K562 (cell line): Measurements from ENCODE around the gene PDE6D.

ENCODE experiments used
- CBX2 ChIP-seq: fragments of 200-600 bp; sonication (generic); IDR thresholded peaks from one replicate; pipeline ENCODE4 v1.6.1; 2012; ENCODE audit warnings: mild to moderate bottlenecking, low read length, inconsistent platforms; ENCODE audit not compliant: insufficient read depth, poor library complexity, severe bottlenecking
- CHD2 ChIP-seq: IDR thresholded peaks from 2 replicates; pipeline ENCODE4 v1.6.1; 2011; ENCODE audit warnings: low read depth, low read length
- CTCF ChIP-seq, 3 experiments: IDR thresholded peaks in 2 of 3; conservative IDR thresholded peaks in 1 of 3; 2 replicates each; pipeline ENCODE4 v1.5.1; 2011 to 2012; ENCODE audit warnings: low read length in 3 of 3, mild to moderate bottlenecking in 3 of 3, control low read depth in 2 of 3, improper control_type of control experiment in 1 of 3, inconsistent platforms in 1 of 3, low read depth in 1 of 3, mixed read lengths in 1 of 3, moderate library complexity in 1 of 3; ENCODE audit not compliant: insufficient read depth in 2 of 3
- E2F4 ChIP-seq: sonication (generic); formaldehyde crosslinking; IDR thresholded peaks from 2 replicates; pipeline ENCODE4 v1.8.0; 2022; ENCODE audit warnings: mild to moderate bottlenecking, low read depth, missing genetic modification reagents
- E2F5 ChIP-seq: sonication (generic); formaldehyde crosslinking; IDR thresholded peaks from 2 replicates; pipeline ENCODE4 v1.8.0; 2022; ENCODE audit warnings: mild to moderate bottlenecking, missing genetic modification reagents
- FOXK1 ChIP-seq: sonication (generic); formaldehyde crosslinking; IDR thresholded peaks from 2 replicates; pipeline ENCODE4 v1.8.0; 2022; ENCODE audit warnings: missing genetic modification reagents, mild to moderate bottlenecking, borderline replicate concordance
- IRF1 ChIP-seq: sonication (generic); formaldehyde crosslinking; IDR thresholded peaks from 2 replicates; pipeline ENCODE4 v1.8.0; 2022; ENCODE audit warnings: missing genetic modification reagents, mild to moderate bottlenecking, borderline replicate concordance
- SMARCC2 ChIP-seq: fragments of 450-650 bp; IDR thresholded peaks from 2 replicates; pipeline ENCODE4 v1.6.1; 2017; ENCODE audit warnings: antibody characterized with exemption, moderate library complexity, mild to moderate bottlenecking, low read depth
- ZC3H4 ChIP-seq: sonication (generic); formaldehyde crosslinking; IDR thresholded peaks from 2 replicates; pipeline ENCODE4 v1.9.0; 2021; ENCODE audit warnings: missing genetic modification reagents, borderline replicate concordance

GRCh38 chr2:231709981-231710798 is 70.9 kb downstream of the PDE6D start:
- TF ChIP-seq CHD2 (peak; percentile 53; the same call in 1 of the 2 replicates), IRF1 (no peak), CBX2 (no peak), CTCF (IDR thresholded peaks at IDR 0.05 in 2 of 3, conservative IDR thresholded peaks at IDR 0.05 in 1 of 3; ENCODE audit: insufficient read depth in 2 of 3, low read depth in 1 of 3, low read length in 3 of 3) (peak in 2 of 3 experiments; percentile 77 to 82; a peak in 5 of 6 replicates), ZC3H4 (CRISPR knock-in tag) (no peak), E2F4 (CRISPR knock-in tag) (no peak), FOXK1 (CRISPR knock-in tag) (no peak), E2F5 (CRISPR knock-in tag) (no peak), SMARCC2 (no peak)
